Thyroid gland (tissue), 4 donors: ENCODE results near the gene RELCH. TPM values are rescaled to one million over a fixed set of nuclear protein-coding genes. Genes with fewer than 3 reads are reported as not detected.

ENCODE experiments used
- DNase-seq, 2 donors: peaks; one replicate each; pipeline ENCODE4 v3.0.0-alpha.2; 2019
- H3K27ac ChIP-seq, 3 donors: fragments of 200-600 bp; sonication (generic); 1 replicate in 2 of 3; 2 replicates in 1 of 3; pipeline ENCODE4 v1.5.1; 2016 to 2019; ENCODE audit warnings: mild to moderate bottlenecking in 1 of 3, moderate library complexity in 1 of 3
- H3K27me3 ChIP-seq: fragments of 200-600 bp; sonication (generic); one replicate; pipeline ENCODE4 v1.5.1; 2019
- H3K36me3 ChIP-seq, 2 donors: fragments of 200-600 bp; sonication (generic); one replicate each; pipeline ENCODE4 v1.5.1; 2016 to 2019
- H3K4me1 ChIP-seq, 2 donors: fragments of 200-600 bp; sonication (generic); one replicate each; pipeline ENCODE4 v1.5.1; 2017 to 2019
- H3K4me3 ChIP-seq, 3 donors: fragments of 200-600 bp; sonication (generic); replicated peaks in 1 of 3; 1 replicate in 2 of 3; 2 replicates in 1 of 3; pipeline ENCODE4 v1.5.1; 2016; ENCODE audit warnings: mild to moderate bottlenecking in 1 of 3
- H3K9me3 ChIP-seq: fragments of 200-600 bp; sonication (generic); one replicate; pipeline ENCODE4 v1.5.1; 2017
- POLR2A ChIP-seq, 2 donors: fragments of 450-650 bp; IDR thresholded peaks; one replicate each; pipeline ENCODE4 v1.6.1; 2017; ENCODE audit warnings: antibody characterized with exemption in 2 of 2, mild to moderate bottlenecking in 2 of 2, moderate library complexity in 1 of 2
- WGBS, 2 donors: methylation state at CpG; one replicate each; pipeline ENCODE4 v1.1.5; 2017; 5-methylcytosine and 5-hydroxymethylcytosine counted together
- intact Hi-C: fragments of 100-400 bp; cut with DNase I; formaldehyde crosslinking; loops from one replicate; pipeline ENCODE4 v1.15.1; 2023
- total RNA-seq, 4 donors: library from RNA; depleted of rRNA; stranded (reverse); fragments of >200 nt; gene quantifications; one replicate each; pipeline ENCODE4 v1.2.3, GENCODE V29; 2016
- TF ChIP-seq, protein P1 (sequence below), 6 experiments: fragments of 200-600 bp in 3 of 6; fragments of 450-650 bp in 3 of 6; sonication (generic) in 3 of 6; IDR thresholded peaks; one replicate each; pipeline ENCODE4 v1.5.1; 2016 to 2019; ENCODE audit warnings: antibody characterized with exemption in 6 of 6, mild to moderate bottlenecking in 2 of 6, inconsistent platforms in 1 of 6, moderate library complexity in 1 of 6

Gene RELCH
- total RNA-seq, 4 donors from 2014 or later: 48.2 to 101 (median 56.9) TPM

DNA sequence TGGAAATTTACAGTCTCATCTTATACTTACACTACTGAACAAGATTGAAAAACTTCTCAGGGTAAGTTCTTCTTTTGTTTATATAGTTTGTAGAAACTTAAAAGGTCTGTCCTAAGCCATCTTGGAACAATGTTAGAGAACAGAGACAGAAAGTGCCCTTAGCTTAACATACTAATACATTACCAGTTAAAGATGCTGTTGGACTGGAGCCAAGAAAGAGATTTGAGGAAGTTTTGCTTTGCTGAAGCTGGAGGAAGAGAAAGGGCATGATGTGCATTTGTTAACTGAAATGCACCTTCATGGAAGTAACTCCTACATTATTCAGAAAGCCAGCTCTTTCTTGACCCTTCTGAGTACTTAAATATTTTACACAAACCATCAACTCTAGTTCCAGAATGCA, 71.6 kb downstream of the RELCH start:
- intact Hi-C loops: no loop called here

DNA sequence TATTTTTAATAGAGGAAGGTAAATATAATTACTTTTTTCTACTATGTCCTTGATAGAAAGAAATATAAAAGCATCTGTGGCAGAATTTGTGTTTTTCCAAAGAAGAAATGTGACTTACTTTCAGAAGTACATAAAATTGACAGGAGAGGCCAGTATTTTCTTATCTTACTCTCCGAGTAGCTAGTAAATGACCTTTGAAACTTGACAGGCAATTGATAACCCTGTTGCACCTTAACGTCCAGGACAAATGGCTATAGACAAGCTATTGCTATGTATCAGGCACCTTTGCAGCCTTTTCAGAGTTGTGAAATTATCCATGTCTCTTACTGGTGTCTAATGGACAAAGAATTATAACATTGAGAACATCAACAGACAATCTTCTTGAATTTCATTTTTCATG, 75.0 kb downstream of the RELCH start:
- Histone ChIP-seq H3K4me1 (no peaks in the 10 kb centered on the region), H3K27me3 (no peaks in the 10 kb centered on the region), H3K27ac (no peak overlapping the region), H3K4me3 (no peak overlapping the region), H3K9me3 (no peaks in the 10 kb centered on the region), H3K36me3 (peaks cover 25 to 29% of the 10 kb centered on the region in 2 donors)
- 64 to 81% methylated on average over 2 of the region's 2 CpGs for WGBS, 2 donors
- no peak for DNase-seq
- TF ChIP-seq, protein P1, sequence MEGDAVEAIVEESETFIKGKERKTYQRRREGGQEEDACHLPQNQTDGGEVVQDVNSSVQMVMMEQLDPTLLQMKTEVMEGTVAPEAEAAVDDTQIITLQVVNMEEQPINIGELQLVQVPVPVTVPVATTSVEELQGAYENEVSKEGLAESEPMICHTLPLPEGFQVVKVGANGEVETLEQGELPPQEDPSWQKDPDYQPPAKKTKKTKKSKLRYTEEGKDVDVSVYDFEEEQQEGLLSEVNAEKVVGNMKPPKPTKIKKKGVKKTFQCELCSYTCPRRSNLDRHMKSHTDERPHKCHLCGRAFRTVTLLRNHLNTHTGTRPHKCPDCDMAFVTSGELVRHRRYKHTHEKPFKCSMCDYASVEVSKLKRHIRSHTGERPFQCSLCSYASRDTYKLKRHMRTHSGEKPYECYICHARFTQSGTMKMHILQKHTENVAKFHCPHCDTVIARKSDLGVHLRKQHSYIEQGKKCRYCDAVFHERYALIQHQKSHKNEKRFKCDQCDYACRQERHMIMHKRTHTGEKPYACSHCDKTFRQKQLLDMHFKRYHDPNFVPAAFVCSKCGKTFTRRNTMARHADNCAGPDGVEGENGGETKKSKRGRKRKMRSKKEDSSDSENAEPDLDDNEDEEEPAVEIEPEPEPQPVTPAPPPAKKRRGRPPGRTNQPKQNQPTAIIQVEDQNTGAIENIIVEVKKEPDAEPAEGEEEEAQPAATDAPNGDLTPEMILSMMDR (IDR thresholded peaks at IDR 0.05): no peak
- TF ChIP-seq POLR2A (IDR thresholded peaks at IDR 0.05): no peak
- intact Hi-C loops: no loop called here

More for the DNA sequence above, 71.6 kb downstream of the RELCH start:
- no peak for DNase-seq
- no peak overlapping the region for H3K4me3 ChIP-seq
- no peaks in the 10 kb centered on the region for H3K9me3 ChIP-seq
- no peaks in the 10 kb centered on the region for H3K27me3 ChIP-seq
- H3K4me1 ChIP-seq: no peaks in the 10 kb centered on the region
- TF ChIP-seq POLR2A (IDR thresholded peaks at IDR 0.05): no peak
- TF ChIP-seq, protein P1 (IDR thresholded peaks at IDR 0.05): no peak
- peaks cover 22 to 33% of the 10 kb centered on the region in 2 donors for H3K36me3 ChIP-seq
- no peak overlapping the region for H3K27ac ChIP-seq

DNA sequence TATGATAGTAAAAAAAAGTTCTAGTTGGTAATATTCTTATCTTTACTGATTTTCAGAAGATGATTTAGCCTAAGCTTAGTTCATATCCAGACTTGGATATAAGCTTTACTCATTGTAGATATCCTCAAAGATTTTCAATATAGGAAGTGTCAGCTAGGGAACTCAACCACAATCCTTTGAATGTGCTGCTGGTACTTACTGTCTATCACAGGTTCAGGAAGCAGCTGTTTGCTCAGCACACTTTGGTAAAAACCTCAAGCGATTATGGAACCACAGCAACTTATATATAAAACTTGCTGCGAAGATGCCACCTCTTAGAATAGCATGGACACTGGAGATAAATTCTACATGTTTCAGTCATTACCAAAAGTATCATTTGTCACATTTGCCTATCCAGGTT, 77.9 kb downstream of the RELCH start:
- TF ChIP-seq, protein P1 (IDR thresholded peaks at IDR 0.05): no peak
- TF ChIP-seq POLR2A (IDR thresholded peaks at IDR 0.05): no peak
- Histone ChIP-seq H3K36me3 (peaks cover 12 to 20% of the 10 kb centered on the region in 2 donors), H3K27ac (no peak overlapping the region), H3K4me3 (no peak overlapping the region), H3K4me1 (no peaks in the 10 kb centered on the region), H3K9me3 (no peaks in the 10 kb centered on the region), H3K27me3 (no peaks in the 10 kb centered on the region)
- intact Hi-C loops: no loop called here
- 86 to 95% methylated on average over 2 of the region's 2 CpGs for WGBS, 2 donors
- no peak for DNase-seq

DNA sequence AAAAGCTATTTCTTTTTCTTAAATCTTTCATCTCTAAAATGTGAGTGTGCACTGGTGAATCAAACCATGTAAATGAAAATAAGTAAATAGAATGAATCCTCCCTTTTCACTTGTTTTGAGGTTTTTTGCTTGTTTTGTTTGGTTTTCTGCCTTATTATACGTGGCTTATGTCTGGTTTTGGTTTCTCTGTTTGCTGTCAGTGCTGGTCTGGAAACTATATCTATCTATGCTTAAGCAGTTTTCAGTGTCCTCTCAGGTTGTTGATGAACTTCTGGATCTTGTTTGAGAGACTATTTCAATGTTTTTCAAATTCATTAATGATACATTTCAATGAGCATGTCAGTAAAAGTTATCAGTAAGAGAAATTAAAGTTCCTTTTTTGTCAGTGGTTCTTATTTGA, 90.0 kb downstream of the RELCH start:
- 92 to 98% methylated on average over 1 of the region's 1 CpG for WGBS, 2 donors
- Histone ChIP-seq H3K4me3 (no peak overlapping the region), H3K9me3 (no peaks in the 10 kb centered on the region), H3K27me3 (no peaks in the 10 kb centered on the region), H3K36me3 (peaks cover 0 to 3% of the 10 kb centered on the region in 2 donors), H3K4me1 (no peaks in the 10 kb centered on the region), H3K27ac (no peak overlapping the region)
- TF ChIP-seq, protein P1 (IDR thresholded peaks at IDR 0.05): no peak
- no peak for TF ChIP-seq POLR2A (IDR thresholded peaks at IDR 0.05)
- no peak for DNase-seq
- intact Hi-C loops: no loop called here

DNA sequence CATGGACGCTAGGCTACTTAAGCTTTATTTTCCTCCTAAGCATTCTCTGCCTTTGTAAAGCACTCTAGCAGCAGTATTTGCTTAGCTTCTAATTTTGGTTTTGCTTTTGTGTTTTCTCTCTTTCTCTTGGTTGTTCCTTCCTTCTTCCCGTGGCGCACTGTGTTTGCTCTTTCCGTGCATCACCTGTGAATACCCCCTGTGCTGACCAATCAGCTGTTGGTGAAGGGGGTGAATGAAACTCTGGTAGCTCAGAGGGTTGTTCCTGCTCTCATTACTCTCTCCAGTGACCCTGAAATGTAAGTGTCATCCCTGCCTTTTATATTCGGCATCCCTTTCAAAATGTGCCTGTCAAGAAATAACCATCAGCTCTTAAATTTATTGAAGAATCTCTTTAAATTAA, 92.5 kb downstream of the RELCH start:
- Histone ChIP-seq H3K9me3 (no peaks in the 10 kb centered on the region), H3K27ac (no peak overlapping the region), H3K27me3 (no peaks in the 10 kb centered on the region), H3K4me1 (no peaks in the 10 kb centered on the region), H3K36me3 (no peaks in the 10 kb centered on the region), H3K4me3 (no peak overlapping the region)
- intact Hi-C loops: no loop called here
- TF ChIP-seq POLR2A (IDR thresholded peaks at IDR 0.05): no peak
- TF ChIP-seq, protein P1 (IDR thresholded peaks at IDR 0.05): no peak
- 73 to 75% methylated on average over 5 of the region's 5 CpGs for WGBS, 2 donors
- DNase-seq: no peak
